ENCODE measurements around the gene ATF2.

DNA sequence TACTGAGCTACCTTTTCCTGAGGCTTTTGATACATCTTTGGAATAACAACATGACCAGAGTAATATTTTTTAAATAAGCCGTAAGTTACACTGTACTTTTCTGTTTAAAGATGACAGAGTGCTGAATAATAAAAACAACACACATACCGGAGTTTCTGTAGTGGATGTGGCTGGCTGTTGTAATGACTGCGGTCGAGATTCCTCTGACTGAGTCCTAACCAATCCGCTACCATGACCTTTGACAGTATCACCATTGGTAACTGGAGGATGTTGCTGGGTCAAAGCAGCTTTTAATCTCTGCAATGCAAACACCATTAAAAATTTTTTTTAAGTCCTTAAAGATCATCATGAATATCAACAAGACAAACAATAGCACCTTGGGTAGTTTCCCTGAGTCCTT, 70.7 kb downstream of the ATF2 start:
- TF ChIP-seq CTCF (IDR thresholded peaks at IDR 0.05; ENCODE audit: insufficient read depth, low read length, poor library complexity, severe bottlenecking) (no peak), EZH2phosphoT487 (conservative IDR thresholded peaks at IDR 0.05; ENCODE audit: low read length) (no peak)

Data from SU-DHL-6 (cell line).